K562 (cell line): ENCODE measurements around the gene SRPK1. TPM values are rescaled to one million over a fixed set of nuclear protein-coding genes. Genes with fewer than 3 reads are reported as not detected.

Source experiments
- ATAC-seq: fragments of 200-7000 bp; cut with Tn5 transposase; 3 replicates; pipeline ENCODE4 v1.9.1; 2020; ENCODE audit warnings: moderate library complexity
- BruUV-seq: library from RNA; stranded (reverse); fragments of 400-500 nt; replicated peaks from 2 replicates; lab custom pipeline; 2021; lab: Mats Ljungman, UMichigan
- CTCF ChIA-PET: fragments of 300-600 bp; formaldehyde crosslinking; extraction: SDS; loops from one replicate; lab custom pipeline; 2021; ENCODE audit warnings: low intra/inter-chr PET ratio; lab: Yijun Ruan, JAX
- POLR2A ChIA-PET: fragments of 300-600, 350-650 bp; sonication (Branson Sonifier 250); formaldehyde crosslinking; extraction: SDS; loops from one replicate; lab custom pipeline; 2021; ENCODE audit warnings: antibody characterized with exemption, inconsistent platforms; lab: Yijun Ruan, JAX
- DNase-seq, 4 experiments: peaks; one replicate each; pipeline versions ENCODE4 v3.0.0 to v3.0.0-alpha.2; 2011 to 2018; ENCODE audit warnings: low spot score in 3 of 4, mixed read lengths in 3 of 4; ENCODE audit errors: extremely low read depth in 1 of 4
- FAIRE-seq: peaks from 2 replicates; lab custom pipeline; 2011; peaks lifted over from hg19 to GRCh38; lab: Jason Lieb, UNC
- H2AFZ ChIP-seq: 2 replicates; pipeline ENCODE4 v1.6.0; 2011; ENCODE audit warnings: low read depth, low read length, control low read depth, inconsistent platforms
- H3K27ac ChIP-seq: fragments of 200-600 bp; 3 replicates; pipeline ENCODE4 v1.8.0; 2011; ENCODE audit warnings: low read depth, mild to moderate bottlenecking, control low read depth, inconsistent platforms, low read length, moderate library complexity, mixed read lengths; ENCODE audit errors: extremely low read depth
- H3K27me3 ChIP-seq, 2 experiments: fragments of 300-600 bp in 1 of 2; 2 replicates in 1 of 2; 3 replicates in 1 of 2; pipeline versions ENCODE4 v1.6.0 to v1.8.0; 2011; ENCODE audit warnings: inconsistent platforms in 2 of 2, low read length in 2 of 2, mild to moderate bottlenecking in 1 of 2, mixed read lengths in 1 of 2, moderate library complexity in 1 of 2; ENCODE audit not compliant: control insufficient read depth in 2 of 2, insufficient read depth in 2 of 2
- H3K36me3 ChIP-seq: fragments of 300-600 bp; 3 replicates; pipeline ENCODE4 v1.8.0; 2011; ENCODE audit warnings: mild to moderate bottlenecking, low read length, inconsistent platforms; ENCODE audit not compliant: control insufficient read depth, insufficient read depth
- H3K4me1 ChIP-seq, 2 experiments: fragments of 200-600 bp in 1 of 2; replicated peaks in 1 of 2; 2 replicates in 1 of 2; 3 replicates in 1 of 2; pipeline versions ENCODE4 v1.5.1 to v1.8.0; 2011; ENCODE audit warnings: inconsistent platforms in 2 of 2, low read length in 2 of 2, mild to moderate bottlenecking in 1 of 2, mixed read lengths in 1 of 2, moderate library complexity in 1 of 2; ENCODE audit not compliant: control insufficient read depth in 2 of 2, insufficient read depth in 2 of 2
- H3K4me2 ChIP-seq: 2 replicates; pipeline ENCODE4 v1.6.1; 2011; ENCODE audit warnings: low read length, control low read depth, inconsistent platforms, mixed read lengths; ENCODE audit not compliant: insufficient read depth
- H3K4me3 ChIP-seq: fragments of 200-600 bp; sonication (generic), shearing (Covaris generic); 2 replicates; pipeline ENCODE4 v1.5.1; 2016; ENCODE audit warnings: control low read depth, inconsistent platforms
- H3K79me2 ChIP-seq: fragments of 200-600 bp; 3 replicates; pipeline ENCODE4 v1.8.0; 2011; ENCODE audit warnings: low read length, inconsistent platforms; ENCODE audit not compliant: control insufficient read depth, insufficient read depth
- H3K9ac ChIP-seq, 2 experiments: 2 replicates each; pipeline versions ENCODE4 v1.6.0 to v1.6.1; 2011; ENCODE audit warnings: low read depth in 2 of 2, low read length in 2 of 2, control low read depth in 1 of 2, inconsistent platforms in 1 of 2, mild to moderate bottlenecking in 1 of 2, mixed read lengths in 1 of 2; ENCODE audit not compliant: insufficient read depth in 1 of 2
- H3K9me1 ChIP-seq: one replicate; pipeline ENCODE4 v1.6.0; 2011; ENCODE audit warnings: inconsistent platforms, mild to moderate bottlenecking, low read length, moderate library complexity; ENCODE audit not compliant: control insufficient read depth, insufficient read depth
- H3K9me3 ChIP-seq: replicated peaks from 2 replicates; pipeline ENCODE4 v1.5.1; 2011; ENCODE audit warnings: low read depth, low read length, inconsistent platforms; ENCODE audit not compliant: control insufficient read depth, insufficient read depth
- H4K20me1 ChIP-seq: replicated peaks from 2 replicates; pipeline ENCODE4 v1.6.1; 2011; ENCODE audit warnings: low read length, inconsistent platforms, mixed read lengths; ENCODE audit not compliant: control insufficient read depth, insufficient read depth
- MYC ChIP-seq, 2 experiments: fragments of 250-450 bp in 1 of 2; sonication (Bioruptor Pico) in 1 of 2; IDR thresholded peaks; 2 replicates each; pipeline versions ENCODE4 v1.5.1 to v1.6.1; 2012 to 2021; ENCODE audit warnings: low read depth in 2 of 2, borderline replicate concordance in 1 of 2, improper control_type of control experiment in 1 of 2, low read length in 1 of 2, mild to moderate bottlenecking in 1 of 2, moderate library complexity in 1 of 2
- NR2C1 ChIP-seq, 2 experiments: fragments of 450-650 bp; IDR thresholded peaks; 2 replicates each; pipeline ENCODE4 v1.6.1; 2017; ENCODE audit warnings: mild to moderate bottlenecking in 2 of 2, antibody characterized with exemption in 1 of 2, inconsistent platforms in 1 of 2, missing compliant biosample characterization in 1 of 2, missing genetic modification characterization in 1 of 2
- POLR2A ChIP-seq: fragments of 450-650 bp; conservative IDR thresholded peaks from 2 replicates; pipeline ENCODE4 v1.6.1; 2016
- SPI1 ChIP-seq: IDR thresholded peaks from 2 replicates; pipeline ENCODE4 v1.6.1; 2011; ENCODE audit warnings: low read depth, low read length, control low read depth, borderline replicate concordance
- ZBTB17 ChIP-seq: fragments of 450-650 bp; formaldehyde crosslinking; IDR thresholded peaks from 2 replicates; pipeline ENCODE4 v1.4.0; 2020; ENCODE audit warnings: mild to moderate bottlenecking
- ZNF212 ChIP-seq: fragments of 450-650 bp; formaldehyde crosslinking; IDR thresholded peaks from 2 replicates; pipeline ENCODE4 v1.4.0; 2020; ENCODE audit warnings: mild to moderate bottlenecking
- WGBS: fragments of 100-300 bp; shearing (Covaris generic); methylation state at CpG from one replicate; pipeline ENCODE4 v1.1.6; 2016; ENCODE audit warnings: low coverage, mixed read lengths; ENCODE audit not compliant: insufficient coverage; ENCODE audit errors: missing lambda C conversion rate; 5-methylcytosine and 5-hydroxymethylcytosine counted together
- in situ Hi-C: fragments of 300-500 bp; cut with MboI; formaldehyde crosslinking; loops from 4 replicates; pipeline ENCODE4 v1.15.0; 2018; ENCODE audit warnings: inconsistent platforms, mixed read lengths
- intact Hi-C: fragments of 100-400 bp; cut with micrococcal nuclease; formaldehyde crosslinking; loops from 2 replicates; pipeline ENCODE4 v1.14.2; 2022
- polyA plus RNA-seq, 8 experiments: library from polyadenylated mRNA; depleted of rRNA in 4 of 8; stranded (reverse) in 5 of 8; unstranded in 3 of 8; fragments of >200 nt; fragmentation: Nextera tagmentation in 2 of 8; fragmentation: Illumina TruSeq in 1 of 8; extraction: Ambion mirVana in 2 of 8; extraction: Trizol in 1 of 8; gene quantifications; 2 replicates each; pipeline versions ENCODE4 v1.2.1 to v1.2.3, GENCODE V29; 2011 to 2014; ENCODE audit warnings: inconsistent platforms in 1 of 8, missing spikeins in 1 of 8
- total RNA-seq, 7 experiments: library from RNA; depleted of rRNA in 6 of 7; stranded (reverse); fragments of >200 nt in 6 of 7; fragmentation: Illumina TruSeq in 2 of 7; extraction: Trizol in 2 of 7; gene quantifications; 2 replicates each; pipeline versions ENCODE4 v1.2.1 to v1.2.3, GENCODE V29; 2011 to 2021; ENCODE audit warnings: low replicate concordance in 1 of 7

The SRPK1 gene
- total and polyA plus RNA-seq, 9 of the 15 experiments (the other 6 are each of a cell fraction or from before 2014, with no cell fraction given): 99.6 to 185 (median 159) TPM

DNA sequence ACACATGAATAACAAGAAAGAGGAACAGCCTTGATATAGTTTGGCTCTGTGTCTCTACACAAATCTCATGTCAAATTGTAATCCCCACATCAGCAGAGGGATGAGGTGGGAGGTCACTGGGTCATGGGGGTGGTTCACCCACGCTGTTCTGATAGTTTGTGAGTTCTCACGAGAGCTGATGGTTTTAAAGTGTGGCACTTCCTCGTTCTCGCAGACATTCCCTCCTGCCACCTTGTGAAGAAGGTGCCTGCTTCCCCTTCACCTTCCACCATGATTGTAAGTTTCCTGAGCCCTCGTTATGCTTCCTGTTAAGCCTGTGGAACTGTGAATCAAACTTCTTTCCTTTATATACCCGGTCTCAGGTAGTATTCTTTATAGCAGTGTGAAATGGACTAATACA, 13.1 kb downstream of the SRPK1 start:
- ChIA-PET CTCF (no interaction called here), POLR2A (interaction anchor here (1.0 to 1.9 kb wide), 3 partner anchors 8 to 11 kb away, joined by 3 to 6 read pairs (median 3); no protein-coding TSS in a partner anchor)
- Histone ChIP-seq H3K9me1 (no peaks in the 10 kb centered on the region), H3K9me3 (peaks cover 28% of the 10 kb centered on the region), H2AFZ (no peak overlapping the region), H3K27me3 (no peaks in the 10 kb centered on the region), H3K79me2 (peaks cover 99% of the 10 kb centered on the region), H3K4me2 (no peak overlapping the region), H3K4me3 (no peak overlapping the region), H3K36me3 (peaks cover 91% of the 10 kb centered on the region), H4K20me1 (no peaks in the 10 kb centered on the region), H3K27ac (no peak overlapping the region), H3K9ac (no peak overlapping the region), H3K4me1 (no peaks in the 10 kb centered on the region; a peak in 2 of 5 replicates)
- 79% methylated on average over 6 of the region's 6 CpGs for WGBS
- BruUV-seq: no TSS peak
- DNase-seq: no peak
- TF ChIP-seq SPI1 (peak; percentile 65), POLR2A (0 out of 2 replicates have a peak, but pooled peaks have one; percentile 28), NR2C1 (IDR thresholded peaks at IDR 0.05) (peak; percentile 33; the same call in 1 of the 2 replicates), NR2C1 (tag; IDR thresholded peaks at IDR 0.05) (no peak), ZBTB17 (CRISPR knock-in tag) (no peak)
- in situ Hi-C loops: no loop called here
- ATAC-seq: peak; percentile 23; the same call in 2 of the 3 replicates
- intact Hi-C loops: no loop called here
- FAIRE-seq: no peak

- H3K9me3 ChIP-seq: peaks cover 23% of the 10 kb centered on the region
- CTCF ChIA-PET: no interaction called here
- no peak overlapping the region for H3K27ac ChIP-seq
- DNase-seq (no peak), ATAC-seq (peak; percentile 24; the same call in 2 of the 3 replicates), FAIRE-seq (no peak)
- H3K9ac ChIP-seq: no peak overlapping the region
- in situ Hi-C loops (no loop called here), intact Hi-C loops (no loop called here)
- peaks cover 88% of the 10 kb centered on the region for H3K36me3 ChIP-seq
- H4K20me1 ChIP-seq: no peaks in the 10 kb centered on the region
- WGBS: 65% methylated on average over 2 of the region's 2 CpGs
- TF ChIP-seq ZNF212 (CRISPR knock-in tag): no peak
- TF ChIP-seq MYC (IDR thresholded peaks at IDR 0.05; ENCODE audit: low read depth, low read length): no peak
- TF ChIP-seq MYC (CRISPR knock-in tag; IDR thresholded peaks at IDR 0.05; ENCODE audit: borderline replicate concordance, low read depth): no peak
- H3K4me2 ChIP-seq: no peak overlapping the region
- no peaks in the 10 kb centered on the region; a peak in 2 of 5 replicates for H3K4me1 ChIP-seq
- POLR2A ChIA-PET: no interaction called here
- no peak overlapping the region for H2AFZ ChIP-seq
- no peak overlapping the region for H3K4me3 ChIP-seq
- H3K79me2 ChIP-seq: peaks cover 99% of the 10 kb centered on the region
- no peaks in the 10 kb centered on the region for H3K9me1 ChIP-seq
- no peaks in the 10 kb centered on the region for H3K27me3 ChIP-seq
- no TSS peak for BruUV-seq
These were observed 14.4 kb downstream of the SRPK1 start for GRCh38 chr6:35906499-35906846.
